Keratinocyte (primary cell): ENCODE results near the gene FLNB. TPM values are rescaled to one million over a fixed set of nuclear protein-coding genes. Genes with fewer than 3 reads are reported as not detected.

ENCODE experiments used
- DNase-seq: peaks from one replicate; pipeline ENCODE4 v3.0.0-alpha.2; 2011; ENCODE audit warnings: low read depth, missing footprints, low spot score
- FAIRE-seq: peaks from 2 replicates; lab custom pipeline; 2011; peaks lifted over from hg19 to GRCh38; lab: Jason Lieb, UNC
- H2AFZ ChIP-seq: 2 replicates; pipeline ENCODE4 v1.6.0; 2012; ENCODE audit warnings: low read length, control low read depth, inconsistent platforms; ENCODE audit not compliant: control insufficient read depth
- H3K27ac ChIP-seq: 2 replicates; pipeline ENCODE4 v1.5.1; 2011; ENCODE audit warnings: low read length; ENCODE audit not compliant: control insufficient read depth, insufficient read depth
- H3K27me3 ChIP-seq: 3 replicates; pipeline ENCODE4 v1.6.0; 2011; ENCODE audit warnings: low read length; ENCODE audit not compliant: control insufficient read depth, insufficient read depth; ENCODE audit errors: extremely low read depth
- H3K36me3 ChIP-seq, 2 experiments: 2 replicates in 1 of 2; 3 replicates in 1 of 2; pipeline ENCODE4 v1.5.1; 2011; ENCODE audit warnings: low read length in 2 of 2, mild to moderate bottlenecking in 1 of 2; ENCODE audit not compliant: control insufficient read depth in 2 of 2, insufficient read depth in 2 of 2; ENCODE audit errors: extremely low read depth in 1 of 2
- H3K4me1 ChIP-seq: 3 replicates; pipeline ENCODE4 v1.5.1; 2011; ENCODE audit warnings: low read length; ENCODE audit not compliant: control insufficient read depth, insufficient read depth; ENCODE audit errors: extremely low read depth
- H3K4me2 ChIP-seq: 3 replicates; pipeline ENCODE4 v1.6.0; 2011; ENCODE audit warnings: low read depth, low read length; ENCODE audit not compliant: control insufficient read depth, insufficient read depth; ENCODE audit errors: extremely low read depth
- H3K4me3 ChIP-seq, 3 experiments: fragments of 200-600 bp in 1 of 3; sonication (generic) in 1 of 3; 2 replicates in 2 of 3; 3 replicates in 1 of 3; pipeline ENCODE4 v1.5.1; 2011 to 2016; ENCODE audit warnings: low read length in 3 of 3, mild to moderate bottlenecking in 3 of 3, control low read depth in 2 of 3, inconsistent platforms in 1 of 3, low read depth in 1 of 3, mixed read lengths in 1 of 3, mixed run types in 1 of 3, moderate library complexity in 1 of 3; ENCODE audit not compliant: control insufficient read depth in 2 of 3, insufficient read depth in 2 of 3; ENCODE audit errors: extremely low read depth in 1 of 3
- H3K79me2 ChIP-seq: 2 replicates; pipeline ENCODE4 v1.6.0; 2012; ENCODE audit warnings: low read length; ENCODE audit not compliant: control insufficient read depth, insufficient read depth
- H3K9ac ChIP-seq: 3 replicates; pipeline ENCODE4 v1.6.0; 2011; ENCODE audit warnings: low read length; ENCODE audit not compliant: control insufficient read depth, insufficient read depth; ENCODE audit errors: extremely low read depth
- H3K9me1 ChIP-seq: 3 replicates; pipeline ENCODE4 v1.6.0; 2011; ENCODE audit warnings: low read length; ENCODE audit not compliant: control insufficient read depth, insufficient read depth; ENCODE audit errors: extremely low read depth
- H3K9me3 ChIP-seq: 2 replicates; pipeline ENCODE4 v1.5.1; 2012; ENCODE audit warnings: low read depth, low read length; ENCODE audit not compliant: control insufficient read depth
- H4K20me1 ChIP-seq: 3 replicates; pipeline ENCODE4 v1.6.0; 2011; ENCODE audit warnings: low read length; ENCODE audit not compliant: control insufficient read depth, insufficient read depth; ENCODE audit errors: extremely low read depth
- EZH2 ChIP-seq: IDR thresholded peaks from one replicate; pipeline ENCODE4 v1.6.1; 2012; ENCODE audit warnings: inconsistent platforms, mild to moderate bottlenecking, low read length, moderate library complexity
- dilution Hi-C: fragments of 300-500 bp; cut with MboI; formaldehyde crosslinking; loops from one replicate; pipeline ENCODE4 v1.7.0; 2020; ENCODE audit warnings: low sequenced_read_pairs; ENCODE audit not compliant: extremely low pct_ligation_motif_present
- polyA plus RNA-seq, 5 experiments: library from polyadenylated mRNA; depleted of rRNA in 3 of 5; stranded (reverse) in 3 of 5; stranded (forward) in 1 of 5; unstranded in 1 of 5; fragments of >200 nt; gene quantifications; 1 replicate in 1 of 5; 2 replicates in 3 of 5; 3 replicates in 1 of 5; pipeline versions ENCODE4 v1.2.1 to v1.2.3, GENCODE V29; 2011 to 2012; ENCODE audit warnings: missing spikeins in 2 of 5, low read depth in 1 of 5, low replicate concordance in 1 of 5
- TF ChIP-seq, protein P1 (sequence below), 3 experiments: IDR thresholded peaks in 1 of 3; conservative IDR thresholded peaks in 1 of 3; optimal IDR thresholded peaks in 1 of 3; 2 replicates in 2 of 3; 3 replicates in 1 of 3; pipeline versions ENCODE3 to v1.5.1; 2011; ENCODE audit warnings: low read length in 3 of 3, mild to moderate bottlenecking in 3 of 3, moderate library complexity in 2 of 3, control low read depth in 1 of 3, inconsistent platforms in 1 of 3; ENCODE audit not compliant: insufficient read depth in 2 of 3; ENCODE audit errors: extremely low read depth in 1 of 3

The FLNB gene
- polyA plus RNA-seq, 1 donor (not counting 4 experiments of a cell fraction or from before 2014, with no cell fraction given), result 289 TPM

GRCh38 chr3:58137306-58137705, 129.1 kb downstream of the FLNB start:
- Histone ChIP-seq H3K36me3 (peaks cover 67 to 81% of the 10 kb centered on the region in 2 experiments), H3K4me3 (no peak overlapping the region)
- no peak for FAIRE-seq

DNA sequence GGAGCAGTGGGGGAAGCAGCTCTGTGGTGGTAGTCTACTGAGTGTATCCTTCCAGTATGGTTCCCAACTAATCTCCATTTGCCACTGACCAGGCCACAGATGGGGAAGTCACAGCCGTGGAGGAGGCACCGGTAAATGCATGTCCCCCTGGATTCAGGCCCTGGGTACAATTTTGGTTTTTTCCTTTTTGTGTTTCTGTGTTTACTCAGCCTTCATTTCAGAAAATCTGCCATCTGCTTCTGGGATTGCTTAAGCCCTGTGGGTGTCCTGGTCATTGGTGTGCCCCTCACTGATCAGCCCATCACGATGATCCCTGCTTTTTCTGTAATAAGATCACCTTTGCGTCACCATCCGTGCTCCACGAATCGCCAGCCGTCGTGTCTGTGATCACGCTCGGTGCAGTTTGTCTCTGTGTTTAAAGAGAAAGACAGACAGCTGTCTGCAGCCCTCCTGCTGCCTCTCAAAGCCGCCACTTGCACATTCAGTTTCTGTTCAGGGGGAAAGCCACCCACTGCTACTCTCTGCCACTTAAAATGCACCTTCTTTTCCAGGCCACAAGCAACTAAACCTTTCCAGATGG, 133.6 kb downstream of the FLNB start:
- peaks cover 34% of the 10 kb centered on the region for H3K79me2 ChIP-seq
- dilution Hi-C loops, result no loop called here
- no peak for FAIRE-seq

More at GRCh38 chr3:58137306-58137705, 129.1 kb downstream of the FLNB start:
- peaks cover 24% of the 10 kb centered on the region for H4K20me1 ChIP-seq
- dilution Hi-C loops, result no loop called here
- H3K27ac ChIP-seq, result no peak overlapping the region
- no peaks in the 10 kb centered on the region for H3K27me3 ChIP-seq
- H3K79me2 ChIP-seq, result peaks cover 19% of the 10 kb centered on the region
- no peak overlapping the region for H2AFZ ChIP-seq
- no peak for DNase-seq
- no peaks in the 10 kb centered on the region for H3K9me1 ChIP-seq
- no peak for TF ChIP-seq EZH2
- TF ChIP-seq, protein P1, sequence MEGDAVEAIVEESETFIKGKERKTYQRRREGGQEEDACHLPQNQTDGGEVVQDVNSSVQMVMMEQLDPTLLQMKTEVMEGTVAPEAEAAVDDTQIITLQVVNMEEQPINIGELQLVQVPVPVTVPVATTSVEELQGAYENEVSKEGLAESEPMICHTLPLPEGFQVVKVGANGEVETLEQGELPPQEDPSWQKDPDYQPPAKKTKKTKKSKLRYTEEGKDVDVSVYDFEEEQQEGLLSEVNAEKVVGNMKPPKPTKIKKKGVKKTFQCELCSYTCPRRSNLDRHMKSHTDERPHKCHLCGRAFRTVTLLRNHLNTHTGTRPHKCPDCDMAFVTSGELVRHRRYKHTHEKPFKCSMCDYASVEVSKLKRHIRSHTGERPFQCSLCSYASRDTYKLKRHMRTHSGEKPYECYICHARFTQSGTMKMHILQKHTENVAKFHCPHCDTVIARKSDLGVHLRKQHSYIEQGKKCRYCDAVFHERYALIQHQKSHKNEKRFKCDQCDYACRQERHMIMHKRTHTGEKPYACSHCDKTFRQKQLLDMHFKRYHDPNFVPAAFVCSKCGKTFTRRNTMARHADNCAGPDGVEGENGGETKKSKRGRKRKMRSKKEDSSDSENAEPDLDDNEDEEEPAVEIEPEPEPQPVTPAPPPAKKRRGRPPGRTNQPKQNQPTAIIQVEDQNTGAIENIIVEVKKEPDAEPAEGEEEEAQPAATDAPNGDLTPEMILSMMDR (optimal IDR thresholded peaks at IDR 0.05 in 1 of 3, IDR thresholded peaks at IDR 0.05 in 1 of 3, conservative IDR thresholded peaks at IDR 0.05 in 1 of 3; ENCODE audit: extremely low read depth in 1 of 3, insufficient read depth in 2 of 3, low read length in 3 of 3), result no peak
- H3K4me2 ChIP-seq, result no peak overlapping the region
- H3K9ac ChIP-seq, result no peak overlapping the region
- no peaks in the 10 kb centered on the region for H3K4me1 ChIP-seq
- no peaks in the 10 kb centered on the region for H3K9me3 ChIP-seq

More for the DNA sequence above, 133.6 kb downstream of the FLNB start:
- H3K4me3 ChIP-seq, result no peak overlapping the region
- H3K4me1 ChIP-seq, result no peaks in the 10 kb centered on the region
- no peaks in the 10 kb centered on the region for H3K9me1 ChIP-seq
- no peak overlapping the region for H3K27ac ChIP-seq
- H3K9me3 ChIP-seq, result no peaks in the 10 kb centered on the region
- no peaks in the 10 kb centered on the region for H3K27me3 ChIP-seq
- TF ChIP-seq EZH2, result no peak
- TF ChIP-seq, protein P1 (optimal IDR thresholded peaks at IDR 0.05 in 1 of 3, IDR thresholded peaks at IDR 0.05 in 1 of 3, conservative IDR thresholded peaks at IDR 0.05 in 1 of 3; ENCODE audit: extremely low read depth in 1 of 3, insufficient read depth in 2 of 3, low read length in 3 of 3), result no peak
- no peak overlapping the region for H2AFZ ChIP-seq
- no peak for DNase-seq
- H3K4me2 ChIP-seq, result no peak overlapping the region
- H4K20me1 ChIP-seq, result peaks cover 40% of the 10 kb centered on the region
- H3K36me3 ChIP-seq, result peaks cover 76 to 86% of the 10 kb centered on the region in 2 experiments
- H3K9ac ChIP-seq, result no peak overlapping the region
